ENCODE measurements around the gene SAMD4A.

The SAMD4A gene

GRCh38 chr14:54686871-54687749 is 120.2 kb downstream of the SAMD4A start:
- DNase-seq: no peak

- no peak for DNase-seq
Measured at GRCh38 chr14:54687750-54688119, 120.8 kb downstream of the SAMD4A start.

GRCh38 chr14:54688229-54688628 is 121.3 kb downstream of the SAMD4A start:
- DNase-seq: no peak

GRCh38 chr14:54689928-54690327 is 123.0 kb downstream of the SAMD4A start:
- DNase-seq: no peak

GRCh38 chr14:54690887-54691286 is 124.0 kb downstream of the SAMD4A start:
- no peak for DNase-seq

- DNase-seq: peak; percentile 20 to 50
Measured at GRCh38 chr14:54691525-54692283, 124.8 kb downstream of the SAMD4A start.

GRCh38 chr14:54692284-54692772 is 125.4 kb downstream of the SAMD4A start:
- DNase-seq: no peak

- no peak for DNase-seq
Measured at GRCh38 chr14:54693761-54694160, 126.8 kb downstream of the SAMD4A start.

GRCh38 chr14:54695196-54695595 is 128.3 kb downstream of the SAMD4A start:
- no peak for DNase-seq

GRCh38 chr14:54697001-54697400 is 130.1 kb downstream of the SAMD4A start:
- DNase-seq: no peak

GRCh38 chr14:54697803-54698202 is 130.9 kb downstream of the SAMD4A start:
- no peak for DNase-seq

GRCh38 chr14:54698501-54698900 is 131.6 kb downstream of the SAMD4A start:
- no peak for DNase-seq

GRCh38 chr14:54698966-54699530 is 132.1 kb downstream of the SAMD4A start:
- no peak for DNase-seq

- no peak for DNase-seq
Measured at GRCh38 chr14:54699735-54700134, 132.8 kb downstream of the SAMD4A start.

GRCh38 chr14:54700717-54701116 is 133.8 kb downstream of the SAMD4A start:
- DNase-seq: no peak

GRCh38 chr14:54702014-54702491 is 135.1 kb downstream of the SAMD4A start:
- no peak for DNase-seq

GRCh38 chr14:54702492-54702891 is 135.6 kb downstream of the SAMD4A start:
- no peak for DNase-seq

GRCh38 chr14:54703082-54703481 is 136.2 kb downstream of the SAMD4A start:
- no peak for DNase-seq

GRCh38 chr14:54703724-54704123 is 136.8 kb downstream of the SAMD4A start:
- DNase-seq: no peak

- no peak for DNase-seq
Measured at GRCh38 chr14:54704768-54705167, 137.8 kb downstream of the SAMD4A start.

GRCh38 chr14:54706769-54707168 is 139.8 kb downstream of the SAMD4A start:
- no peak for DNase-seq

- no peak for DNase-seq
Measured at GRCh38 chr14:54708161-54708560, 141.2 kb downstream of the SAMD4A start.

GRCh38 chr14:54708982-54709381 is 142.1 kb downstream of the SAMD4A start:
- DNase-seq: no peak

All from SHP77 (cell line).